Stimulated activated CD4-positive, alpha-beta T cell treated with anti-CD3 and anti-CD28 coated beads, TNF-alpha, amount 100 ng/mL, for 1 hour (primary cell): ENCODE measurements around the gene TSPEAR.

Experiments
- DNase-seq, 3 donors: peaks; one replicate each; pipeline ENCODE4 v3.0.0-alpha.2; 2020; ENCODE audit warnings: low read depth in 3 of 3, low spot score in 1 of 3

TSPEAR gene

GRCh38 chr21:44533121-44533890 lies 178.1 kb downstream of the TSPEAR start:
- no peak for DNase-seq

DNA sequence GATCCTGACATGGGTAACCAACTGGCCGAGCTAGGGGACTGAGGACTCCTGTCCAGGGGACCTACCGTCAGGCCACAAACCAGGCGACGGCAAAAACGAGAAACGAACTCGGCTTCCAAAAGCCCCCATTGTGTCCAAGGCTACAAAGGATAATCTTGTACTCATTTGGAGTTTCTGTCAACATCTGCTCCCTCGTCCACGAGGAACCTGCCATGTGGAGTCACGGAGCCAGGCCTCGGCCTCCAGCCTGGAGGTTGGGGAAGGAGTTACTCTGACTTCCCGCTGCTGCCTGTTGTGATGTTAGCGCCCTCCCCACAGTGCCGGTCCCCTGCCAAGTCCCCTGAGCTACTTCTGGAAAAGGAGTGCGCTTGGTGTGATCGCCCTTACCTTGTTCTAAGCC lies 178.7 kb downstream of the TSPEAR start:
- no peak for DNase-seq

GRCh38 chr21:44531606-44532564 lies 179.5 kb downstream of the TSPEAR start:
- DNase-seq = no peak

- no peak for DNase-seq
Measured at GRCh38 chr21:44530903-44531605, 180.3 kb downstream of the TSPEAR start.

- no peak for DNase-seq
Measured at GRCh38 chr21:44530221-44530902, 181.0 kb downstream of the TSPEAR start.

GRCh38 chr21:44529503-44530125 lies 181.8 kb downstream of the TSPEAR start:
- no peak for DNase-seq

DNA sequence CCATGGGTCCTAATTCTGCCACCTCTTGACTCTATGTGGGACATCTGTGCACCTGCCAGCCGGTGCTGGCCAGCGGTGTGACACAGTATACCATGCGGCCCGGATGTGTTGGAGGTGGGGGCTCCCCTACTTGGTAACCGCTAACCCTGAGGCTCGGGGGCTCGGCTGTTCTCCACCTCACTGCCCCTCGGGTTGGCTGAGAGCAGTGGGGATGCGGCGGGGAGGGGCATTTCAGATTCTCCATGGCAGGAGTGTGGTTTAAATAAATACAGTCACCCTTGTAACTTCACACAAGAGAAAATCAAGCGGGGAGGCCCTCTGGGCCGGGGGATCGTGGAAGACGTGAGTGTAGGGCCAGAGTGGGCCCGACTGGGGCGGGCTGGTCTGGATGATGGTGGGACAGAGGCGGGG lies 182.4 kb downstream of the TSPEAR start:
- DNase-seq = no peak

DNA sequence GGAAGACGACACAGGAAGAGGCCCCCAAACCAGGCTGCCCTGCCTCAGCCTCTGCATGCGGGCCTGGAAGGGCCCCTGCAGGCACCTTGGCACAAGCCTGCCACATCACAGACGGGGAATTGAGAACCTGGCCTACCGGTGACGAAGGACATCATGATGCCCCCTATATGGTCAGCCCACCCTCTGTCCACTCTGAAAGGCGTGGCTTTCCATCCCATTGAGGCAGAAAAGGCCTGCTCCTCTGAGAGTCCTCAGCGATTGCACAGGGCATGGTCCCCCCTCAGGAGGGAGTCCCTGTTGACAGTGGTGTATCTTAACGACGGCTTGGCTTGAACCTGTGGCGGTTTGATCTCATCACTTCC lies 182.8 kb downstream of the TSPEAR start:
- no peak for DNase-seq

DNA sequence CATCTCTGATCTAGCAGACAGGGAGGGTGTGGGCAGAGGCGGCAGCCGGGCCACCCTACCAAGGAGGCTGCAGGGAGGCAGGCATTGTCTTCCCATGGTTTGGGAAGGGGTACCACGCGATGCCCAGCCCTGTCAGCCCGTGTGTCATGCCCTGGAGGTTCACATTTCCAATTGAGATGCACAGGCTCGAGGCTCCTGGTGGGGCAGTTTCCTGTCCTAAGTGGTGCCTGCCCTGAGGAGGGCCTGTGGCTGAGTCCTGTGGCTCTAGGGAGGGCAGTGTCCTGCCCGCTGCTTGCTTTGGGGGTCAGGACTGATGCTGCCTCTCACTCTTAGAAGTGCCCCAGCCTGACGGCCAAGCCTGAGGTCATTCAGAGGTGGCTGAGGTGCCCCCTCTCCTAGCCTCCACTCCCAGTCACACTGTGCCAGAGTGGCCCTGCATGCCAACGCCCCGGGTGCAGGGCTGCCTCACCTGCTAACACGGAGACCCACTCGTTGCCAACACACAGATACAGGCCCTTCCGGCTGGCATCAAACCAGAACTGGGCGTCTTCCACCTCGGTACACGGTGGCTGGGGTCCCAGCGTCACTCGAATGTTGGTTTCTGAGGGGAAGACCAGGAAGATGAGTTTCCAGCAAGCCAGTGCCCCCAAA lies 183.3 kb downstream of the TSPEAR start:
- no peak for DNase-seq

DNA sequence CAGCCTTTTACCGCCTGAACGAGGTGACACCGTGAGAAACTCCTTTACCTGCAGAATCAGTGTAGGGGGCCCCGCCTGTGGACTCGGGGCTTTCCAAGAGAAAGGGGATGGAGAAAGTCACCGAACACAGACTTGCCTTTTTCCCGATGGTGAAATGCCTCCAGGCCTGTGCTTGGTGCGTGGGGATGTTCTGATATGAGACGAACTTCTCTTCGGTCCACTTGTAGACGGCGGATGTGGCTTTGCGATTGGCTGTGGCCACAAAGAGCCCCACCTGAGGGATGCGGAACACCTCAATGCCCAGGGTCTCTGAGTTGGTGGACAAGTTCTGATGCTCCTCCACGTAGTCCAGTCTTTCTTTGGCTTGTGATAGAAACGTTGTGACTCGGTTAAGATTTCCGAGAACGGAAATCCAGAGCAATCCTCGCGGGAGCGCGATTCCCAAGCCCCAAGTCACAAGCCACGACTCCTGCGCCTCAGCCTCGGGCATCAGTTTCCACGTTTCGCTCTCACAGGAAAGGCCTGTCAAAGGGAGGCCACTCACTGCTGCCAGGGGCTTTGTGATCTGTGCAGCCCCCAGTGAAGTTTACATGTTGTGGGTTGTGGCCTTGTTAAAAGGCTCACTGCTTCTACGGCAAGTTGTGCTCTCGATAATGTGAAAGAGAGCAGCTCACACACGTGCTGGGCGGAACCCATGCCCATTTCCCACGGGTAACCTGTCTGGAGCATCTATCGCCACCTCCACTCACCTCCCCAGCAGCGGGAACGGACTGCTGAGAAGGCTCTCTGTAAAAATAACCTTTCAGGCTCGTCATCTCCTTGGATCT lies 184.0 kb downstream of the TSPEAR start:
- no peak for DNase-seq

- no peak for DNase-seq
Measured at GRCh38 chr21:44526096-44526997, 185.0 kb downstream of the TSPEAR start.

DNA sequence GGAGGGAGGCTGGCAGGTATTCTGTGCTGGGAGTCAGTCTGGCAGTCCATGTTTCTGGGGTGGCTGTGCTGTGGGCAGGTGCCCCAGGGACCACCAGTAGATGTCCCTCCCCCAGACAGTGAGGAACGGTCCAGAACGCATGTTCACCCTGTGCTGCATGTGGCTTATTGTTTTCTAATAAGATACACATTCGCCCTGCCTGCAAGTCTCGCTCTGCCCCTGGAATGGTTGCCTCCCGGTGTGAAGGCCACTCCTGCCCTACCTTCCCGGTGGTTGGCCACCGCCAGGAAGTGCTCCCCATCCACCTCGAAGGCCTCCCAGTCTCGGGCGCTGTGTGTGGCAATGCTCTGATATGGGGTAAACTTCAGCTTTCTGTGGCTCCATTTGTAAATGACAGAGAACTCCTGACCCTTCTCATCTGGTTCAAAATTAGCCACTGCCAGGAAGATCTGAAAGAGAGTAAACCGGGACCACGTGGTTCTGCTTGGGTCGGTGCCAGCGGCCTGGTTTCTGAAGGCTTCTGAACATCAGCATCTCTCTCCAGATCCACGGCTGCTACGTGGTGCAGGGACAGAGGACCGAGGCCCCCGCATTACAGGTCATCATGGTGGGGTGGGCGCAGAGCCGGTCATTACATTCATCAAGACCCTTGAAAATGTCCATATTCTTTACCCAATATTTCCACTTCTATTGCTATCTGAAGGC lies 185.8 kb downstream of the TSPEAR start:
- DNase-seq = no peak

GRCh38 chr21:44524414-44525371 lies 186.7 kb downstream of the TSPEAR start:
- no peak for DNase-seq

- DNase-seq = no peak
Measured at GRCh38 chr21:44523567-44524413, 187.6 kb downstream of the TSPEAR start.

DNA sequence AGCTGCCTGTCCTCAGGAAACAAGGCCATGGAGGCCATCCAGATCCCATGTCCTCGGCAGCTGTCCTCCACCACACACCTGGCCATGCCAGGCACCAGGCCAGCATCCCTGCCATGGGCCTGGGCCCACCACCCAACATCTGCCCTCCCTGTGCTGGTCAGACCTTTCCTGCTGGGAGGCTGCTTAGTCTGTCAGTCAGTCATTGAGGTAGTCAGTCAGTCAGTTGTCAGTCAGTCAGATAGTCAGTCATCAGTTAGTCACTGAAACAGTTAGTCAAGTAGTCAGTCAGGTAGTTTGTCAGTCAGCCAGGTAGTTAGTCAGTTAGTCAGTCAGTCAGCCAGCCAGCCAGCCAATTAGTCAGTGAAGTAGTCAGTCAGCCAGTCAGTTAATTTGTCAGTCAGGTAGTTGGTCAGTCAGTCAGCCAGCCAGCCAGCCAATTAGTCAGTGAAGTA lies 188.6 kb downstream of the TSPEAR start:
- no peak for DNase-seq
